ENCODE results near the gene RAB28.

RAB28 gene

GRCh38 chr4:13331827-13332226 is 152.3 kb downstream of the RAB28 start:
- H3K27me3 ChIP-seq (ENCODE audit: insufficient read depth, low read length, poor library complexity, severe bottlenecking): no peaks in the 10 kb centered on the region
- no peak overlapping the region for H2AFZ ChIP-seq (ENCODE audit: low read length)

GRCh38 chr4:13329963-13330362 is 154.2 kb downstream of the RAB28 start:
- no peak overlapping the region for H3K4me3 ChIP-seq (ENCODE audit: low read length, poor library complexity, severe bottlenecking)
- H3K36me3 ChIP-seq (ENCODE audit: insufficient read depth, low read length): no peaks in the 10 kb centered on the region
- H3K27me3 ChIP-seq (ENCODE audit: insufficient read depth, low read length, poor library complexity, severe bottlenecking): no peaks in the 10 kb centered on the region
- TF ChIP-seq EZH2phosphoT487 (IDR thresholded peaks at IDR 0.05; ENCODE audit: borderline replicate concordance) (no peak), CTCF (conservative IDR thresholded peaks at IDR 0.05; ENCODE audit: low read length) (no peak)
- no peak overlapping the region for H3K4me2 ChIP-seq (ENCODE audit: low read depth, low read length, poor library complexity, severe bottlenecking)
- no peaks in the 10 kb centered on the region for H3K9me3 ChIP-seq (ENCODE audit: insufficient read depth, low read depth, low read length)
- no peak overlapping the region for H3K9ac ChIP-seq (ENCODE audit: low read depth, low read length, poor library complexity, severe bottlenecking)
- H2AFZ ChIP-seq (ENCODE audit: low read length): no peak overlapping the region
- no peaks in the 10 kb centered on the region for H3K9me2 ChIP-seq (replicated peaks; ENCODE audit: low read depth, low read length)
- H4K20me1 ChIP-seq (ENCODE audit: insufficient read depth, low read length, poor library complexity, severe bottlenecking): no peaks in the 10 kb centered on the region
- no peaks in the 10 kb centered on the region for H3K4me1 ChIP-seq (ENCODE audit: insufficient read depth, low read length, poor library complexity, severe bottlenecking)
- no peaks in the 10 kb centered on the region for H3F3A ChIP-seq (ENCODE audit: low read depth)
- H3K79me2 ChIP-seq (ENCODE audit: insufficient read depth, low read length): no peaks in the 10 kb centered on the region

More at GRCh38 chr4:13331827-13332226, 152.3 kb downstream of the RAB28 start:
- no peaks in the 10 kb centered on the region for H3K36me3 ChIP-seq (ENCODE audit: insufficient read depth, low read length)
- no peaks in the 10 kb centered on the region for H3K79me2 ChIP-seq (ENCODE audit: insufficient read depth, low read length)
- no peak overlapping the region for H3K9ac ChIP-seq (ENCODE audit: low read depth, low read length, poor library complexity, severe bottlenecking)
- no peaks in the 10 kb centered on the region for H3F3A ChIP-seq (ENCODE audit: low read depth)
- H3K9me3 ChIP-seq (ENCODE audit: insufficient read depth, low read depth, low read length): no peaks in the 10 kb centered on the region
- H3K9me2 ChIP-seq (replicated peaks; ENCODE audit: low read depth, low read length): no peaks in the 10 kb centered on the region
- H3K4me2 ChIP-seq (ENCODE audit: low read depth, low read length, poor library complexity, severe bottlenecking): no peak overlapping the region
- H4K20me1 ChIP-seq (ENCODE audit: insufficient read depth, low read length, poor library complexity, severe bottlenecking): no peaks in the 10 kb centered on the region
- no peaks in the 10 kb centered on the region for H3K4me1 ChIP-seq (ENCODE audit: insufficient read depth, low read length, poor library complexity, severe bottlenecking)
- TF ChIP-seq EZH2phosphoT487 (IDR thresholded peaks at IDR 0.05; ENCODE audit: borderline replicate concordance) (no peak), CTCF (conservative IDR thresholded peaks at IDR 0.05; ENCODE audit: low read length) (no peak)
- no peak overlapping the region for H3K4me3 ChIP-seq (ENCODE audit: low read length, poor library complexity, severe bottlenecking)

GRCh38 chr4:13329340-13329850 is 154.7 kb downstream of the RAB28 start:
- no peaks in the 10 kb centered on the region for H3K9me3 ChIP-seq (ENCODE audit: insufficient read depth, low read depth, low read length)
- no peaks in the 10 kb centered on the region for H3K4me1 ChIP-seq (ENCODE audit: insufficient read depth, low read length, poor library complexity, severe bottlenecking)
- H3K36me3 ChIP-seq (ENCODE audit: insufficient read depth, low read length): no peaks in the 10 kb centered on the region
- H3F3A ChIP-seq (ENCODE audit: low read depth): no peaks in the 10 kb centered on the region
- H3K9ac ChIP-seq (ENCODE audit: low read depth, low read length, poor library complexity, severe bottlenecking): no peak overlapping the region
- H2AFZ ChIP-seq (ENCODE audit: low read length): no peak overlapping the region
- H3K27me3 ChIP-seq (ENCODE audit: insufficient read depth, low read length, poor library complexity, severe bottlenecking): no peaks in the 10 kb centered on the region
- no peak overlapping the region for H3K4me2 ChIP-seq (ENCODE audit: low read depth, low read length, poor library complexity, severe bottlenecking)
- H4K20me1 ChIP-seq (ENCODE audit: insufficient read depth, low read length, poor library complexity, severe bottlenecking): no peaks in the 10 kb centered on the region
- H3K9me2 ChIP-seq (replicated peaks; ENCODE audit: low read depth, low read length): no peaks in the 10 kb centered on the region
- no peaks in the 10 kb centered on the region for H3K79me2 ChIP-seq (ENCODE audit: insufficient read depth, low read length)
- TF ChIP-seq EZH2phosphoT487 (IDR thresholded peaks at IDR 0.05; ENCODE audit: borderline replicate concordance): no peak
- TF ChIP-seq CTCF (conservative IDR thresholded peaks at IDR 0.05; ENCODE audit: low read length): no peak
- H3K4me3 ChIP-seq (ENCODE audit: low read length, poor library complexity, severe bottlenecking): no peak overlapping the region

All from Loucy (cell line).